Activated CD4-positive, CD25-positive, alpha-beta regulatory T cell treated with anti-CD3 and anti-CD28 coated beads, Interleukin-2, amount 50 U/mL, for 24 hours (primary cell): ENCODE data around the gene HTR2B.
"Not testable (repeated sequence)": the region's sequence is repeated elsewhere in the genome, so short reads cannot be mapped to it uniquely, and the experiment has no call there.

Experiments
- ATAC-seq, 2 donors: fragments of 150-1000 bp; cut with Tn5 transposase; one replicate each; pipeline ENCODE4 v1.10.0; 2021; ENCODE audit warnings: mild to moderate bottlenecking in 1 of 2, moderate library complexity in 1 of 2

Gene HTR2B

DNA sequence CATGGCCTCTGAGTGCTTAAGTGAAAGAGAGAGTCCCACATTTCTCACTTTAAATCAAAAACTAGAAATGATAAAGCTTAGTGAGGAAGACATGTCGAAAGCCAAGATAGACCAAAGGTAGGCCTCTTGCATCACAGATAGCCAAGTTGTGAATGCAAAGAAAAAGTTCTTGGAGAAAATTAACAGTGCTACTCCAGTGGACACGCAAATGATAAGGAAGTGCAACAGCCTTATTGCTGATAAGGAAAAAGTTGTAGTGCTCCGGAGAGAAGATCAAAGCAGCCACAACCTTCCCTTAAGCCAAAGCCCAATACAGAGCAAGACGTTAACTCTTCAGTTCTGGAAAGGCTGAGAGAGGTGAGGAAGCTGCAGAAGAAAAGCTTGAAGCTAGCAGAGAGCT lies 36.1 kb downstream of the HTR2B start:
- ATAC-seq, result no peak

DNA sequence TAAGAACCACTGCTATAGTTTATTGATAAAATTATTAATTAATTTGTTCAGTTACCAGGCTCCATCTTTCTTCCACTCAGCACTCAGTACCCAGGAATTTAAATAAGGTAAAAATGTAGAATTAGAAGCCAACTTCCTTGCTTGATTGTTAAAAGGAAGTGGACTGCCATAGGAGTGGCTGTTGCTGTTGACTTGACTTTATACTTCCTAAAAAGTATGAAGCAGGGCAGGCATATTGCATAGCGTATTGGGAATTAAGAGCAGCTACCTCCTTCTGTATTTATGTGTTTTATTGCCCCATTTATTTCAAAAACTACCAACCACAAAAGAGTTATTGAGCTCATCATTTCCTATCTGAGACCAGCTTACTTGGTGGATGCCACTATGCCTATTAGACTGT lies 40.3 kb downstream of the HTR2B start:
- no peak for ATAC-seq

DNA sequence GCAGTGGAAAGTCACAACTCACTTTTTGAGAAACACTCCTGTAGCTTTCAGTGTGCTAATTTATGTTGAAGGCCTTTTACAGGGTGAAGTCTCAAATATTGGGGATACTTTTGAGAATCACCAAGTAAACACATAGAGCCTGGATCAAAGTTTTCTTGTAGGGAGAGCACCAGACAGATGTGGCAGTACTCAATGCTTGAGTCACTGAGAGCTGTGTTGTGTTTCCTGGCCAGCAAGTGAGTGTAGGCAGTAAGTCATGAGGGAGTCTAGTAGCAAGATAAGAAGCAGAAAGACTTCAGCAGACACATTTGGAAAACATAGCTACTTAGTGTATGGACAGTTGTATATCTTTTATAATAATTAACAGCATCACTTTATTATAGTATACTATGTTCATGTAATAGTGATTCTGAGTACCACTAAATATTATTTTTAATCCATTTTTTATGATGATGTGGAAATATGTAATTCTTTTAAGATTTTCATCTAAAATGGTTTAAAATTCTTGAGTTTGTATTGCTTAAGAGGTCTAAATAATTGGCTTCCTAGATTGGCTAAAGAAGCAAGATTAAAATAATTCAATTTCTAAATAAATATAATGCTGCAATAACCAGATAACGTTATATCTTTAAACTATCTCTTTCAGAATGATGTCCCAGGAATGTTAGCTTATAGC lies 55.3 kb downstream of the HTR2B start:
- no peak for ATAC-seq

DNA sequence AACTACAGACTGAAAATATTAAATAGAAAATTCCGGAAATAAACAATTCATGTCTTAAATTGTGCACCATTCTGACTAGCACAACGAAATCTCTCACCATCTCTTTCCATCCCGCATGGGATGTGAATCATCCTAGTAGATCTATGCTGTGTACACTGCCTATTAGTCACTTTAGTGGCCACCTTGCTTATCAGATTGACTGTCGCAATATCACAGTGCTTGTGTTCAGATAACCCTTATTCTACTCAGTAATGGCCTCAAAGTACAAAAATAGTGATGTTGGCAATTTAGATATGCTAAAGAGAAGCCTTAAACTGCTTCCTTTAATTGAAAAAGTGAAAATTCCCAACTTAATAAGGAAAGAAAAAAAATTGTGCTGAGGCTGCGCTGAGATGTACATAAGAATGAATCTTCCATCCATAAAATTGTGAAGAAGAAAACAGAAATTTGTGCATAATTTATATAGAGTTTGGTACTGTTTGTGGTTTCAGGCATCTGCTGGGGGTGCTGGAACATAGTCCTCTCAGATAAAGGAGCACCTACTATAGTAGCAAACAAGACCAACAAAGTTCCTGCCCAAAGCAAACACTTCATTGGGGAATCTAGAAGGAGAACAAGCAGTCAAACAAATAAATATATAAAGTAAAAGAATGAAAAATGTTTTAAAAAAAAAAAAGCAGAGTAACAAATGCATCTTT lies 56.2 kb downstream of the HTR2B start:
- ATAC-seq, result peak; percentile 91 to 97

DNA sequence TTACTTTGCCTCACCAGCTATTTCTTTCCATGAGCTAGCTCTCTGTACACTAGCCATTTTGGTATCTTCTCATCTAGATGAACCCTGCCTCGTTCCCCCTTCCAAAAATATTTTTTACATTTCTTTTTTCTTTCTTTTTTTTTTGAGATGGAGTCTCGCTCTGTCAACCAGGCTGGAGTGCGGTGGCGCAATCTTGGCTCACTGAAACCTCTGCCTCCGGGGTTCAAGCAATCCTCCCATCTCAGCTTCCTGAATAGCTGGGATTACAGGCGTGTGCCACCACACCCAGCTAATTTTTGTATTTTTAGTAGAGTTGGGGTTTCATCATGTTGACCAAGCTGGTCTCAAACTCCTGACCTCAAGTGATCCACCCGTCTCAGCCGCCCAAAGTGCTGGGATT lies 57.3 kb downstream of the HTR2B start:
- not testable (repeated sequence) for ATAC-seq

DNA sequence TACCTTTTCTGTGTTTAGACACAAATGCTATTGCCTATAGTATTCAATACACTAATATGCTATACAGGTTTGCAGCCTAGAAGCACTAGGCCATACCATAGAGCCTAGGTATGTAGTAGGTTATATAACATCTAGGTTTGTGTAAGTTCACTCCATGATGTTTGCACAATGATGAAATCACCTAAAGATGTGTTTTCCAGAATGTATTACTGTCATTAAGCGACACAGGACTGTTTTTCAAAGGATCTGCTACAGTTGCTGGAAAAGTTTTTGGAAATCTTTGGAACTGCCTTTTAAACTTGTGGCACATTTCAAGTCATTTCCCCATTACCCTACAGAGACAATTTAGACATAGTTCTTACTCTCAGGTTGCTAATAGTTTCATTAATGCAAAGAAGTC lies 58.9 kb downstream of the HTR2B start:
- no peak for ATAC-seq

DNA sequence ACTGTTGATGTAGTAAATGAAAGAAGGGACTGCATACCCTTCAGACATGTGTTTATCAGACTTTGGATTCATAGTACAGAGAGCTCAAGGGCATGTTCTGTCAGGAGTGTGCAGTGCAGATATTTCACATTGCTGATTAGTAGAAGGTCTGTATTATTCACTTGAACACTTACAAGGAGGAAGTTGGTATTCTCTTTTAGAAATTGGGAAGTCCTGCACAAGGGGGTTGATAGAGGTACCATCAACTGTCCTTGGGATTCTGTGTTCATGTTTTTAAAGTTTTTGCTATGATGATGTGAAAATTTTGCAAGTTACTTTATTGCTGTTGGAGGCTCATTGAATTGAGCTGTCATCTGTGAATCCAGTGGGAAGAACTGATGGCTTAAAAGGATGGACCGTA lies 61.5 kb downstream of the HTR2B start:
- no peak for ATAC-seq

DNA sequence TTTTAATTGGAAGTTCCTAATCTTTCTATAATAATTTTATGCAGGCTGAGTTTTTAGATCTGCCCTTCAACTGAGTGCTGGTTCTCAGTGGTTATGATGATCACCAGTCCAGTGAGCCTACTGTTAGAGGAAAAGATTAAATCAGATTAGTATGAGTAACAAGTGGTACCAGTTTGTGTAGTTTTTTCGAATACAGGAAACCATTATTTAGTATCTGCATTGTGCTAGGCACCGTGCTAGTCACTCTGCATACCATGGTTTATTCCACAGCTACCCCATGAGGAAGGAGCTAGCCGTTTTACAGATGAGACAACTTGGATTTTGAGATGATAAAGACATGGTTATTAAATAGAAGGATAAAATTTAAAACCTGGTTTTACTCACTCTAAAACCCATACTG lies 62.1 kb downstream of the HTR2B start:
- peak in 1 of 2 donors; percentile 20 for ATAC-seq

DNA sequence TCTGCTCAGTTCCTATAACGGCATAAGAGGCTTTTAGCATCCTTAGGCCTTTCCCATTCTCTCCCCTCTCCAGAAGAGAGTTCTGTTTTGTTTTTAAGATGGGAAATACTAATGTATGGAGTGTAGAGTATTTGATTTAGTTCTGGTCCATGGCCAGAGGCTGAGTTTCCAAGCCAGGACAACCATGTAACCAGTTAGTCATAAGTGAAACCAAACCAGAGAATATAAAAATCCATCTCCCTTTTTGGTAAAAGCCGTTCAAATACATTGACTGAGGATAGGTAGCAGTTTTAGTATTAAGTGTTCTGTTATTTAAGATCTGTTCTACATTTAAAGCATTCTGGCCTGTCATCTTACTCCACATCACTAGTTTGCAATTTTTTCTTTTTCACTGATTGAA lies 65.1 kb downstream of the HTR2B start:
- ATAC-seq, result no peak

DNA sequence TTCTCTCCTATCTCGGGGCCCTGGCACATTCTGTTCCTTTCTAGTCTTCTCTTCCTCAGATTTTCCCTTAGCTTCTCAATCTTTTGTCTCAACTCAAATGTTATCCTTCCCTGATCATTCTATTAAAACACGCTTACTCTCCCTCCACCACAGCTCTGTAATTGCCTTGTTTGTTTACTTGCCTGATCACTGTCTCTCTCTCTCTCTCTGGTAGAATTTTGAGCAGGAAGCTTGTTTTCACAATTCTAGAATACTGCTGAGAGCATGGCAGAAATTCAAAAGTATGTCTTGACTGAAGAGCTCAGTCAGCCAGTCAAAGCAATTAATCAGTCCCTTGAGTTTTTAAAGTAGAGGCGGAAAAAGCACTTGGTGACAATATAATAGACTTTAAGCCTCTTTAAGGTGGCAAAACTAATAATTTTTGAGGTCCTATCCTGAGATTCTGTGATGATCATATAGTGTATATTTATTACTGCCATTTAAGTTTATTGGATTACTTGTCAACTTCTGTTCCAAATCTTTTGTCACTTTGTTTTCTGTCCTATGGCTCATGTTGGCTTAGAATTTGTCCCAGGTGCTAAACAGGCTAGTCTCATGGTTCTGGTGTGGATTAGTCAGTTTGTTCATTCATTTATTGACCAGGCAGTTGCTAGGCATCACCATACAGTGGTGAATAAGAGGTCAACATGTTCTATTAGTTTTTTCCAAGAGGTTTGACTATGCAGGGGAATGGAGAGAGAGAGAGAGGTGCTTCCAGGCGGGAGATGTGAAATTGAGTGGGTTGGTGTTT lies 65.9 kb downstream of the HTR2B start:
- ATAC-seq, result no peak
